ENCODE data around the gene A1CF.

DNA sequence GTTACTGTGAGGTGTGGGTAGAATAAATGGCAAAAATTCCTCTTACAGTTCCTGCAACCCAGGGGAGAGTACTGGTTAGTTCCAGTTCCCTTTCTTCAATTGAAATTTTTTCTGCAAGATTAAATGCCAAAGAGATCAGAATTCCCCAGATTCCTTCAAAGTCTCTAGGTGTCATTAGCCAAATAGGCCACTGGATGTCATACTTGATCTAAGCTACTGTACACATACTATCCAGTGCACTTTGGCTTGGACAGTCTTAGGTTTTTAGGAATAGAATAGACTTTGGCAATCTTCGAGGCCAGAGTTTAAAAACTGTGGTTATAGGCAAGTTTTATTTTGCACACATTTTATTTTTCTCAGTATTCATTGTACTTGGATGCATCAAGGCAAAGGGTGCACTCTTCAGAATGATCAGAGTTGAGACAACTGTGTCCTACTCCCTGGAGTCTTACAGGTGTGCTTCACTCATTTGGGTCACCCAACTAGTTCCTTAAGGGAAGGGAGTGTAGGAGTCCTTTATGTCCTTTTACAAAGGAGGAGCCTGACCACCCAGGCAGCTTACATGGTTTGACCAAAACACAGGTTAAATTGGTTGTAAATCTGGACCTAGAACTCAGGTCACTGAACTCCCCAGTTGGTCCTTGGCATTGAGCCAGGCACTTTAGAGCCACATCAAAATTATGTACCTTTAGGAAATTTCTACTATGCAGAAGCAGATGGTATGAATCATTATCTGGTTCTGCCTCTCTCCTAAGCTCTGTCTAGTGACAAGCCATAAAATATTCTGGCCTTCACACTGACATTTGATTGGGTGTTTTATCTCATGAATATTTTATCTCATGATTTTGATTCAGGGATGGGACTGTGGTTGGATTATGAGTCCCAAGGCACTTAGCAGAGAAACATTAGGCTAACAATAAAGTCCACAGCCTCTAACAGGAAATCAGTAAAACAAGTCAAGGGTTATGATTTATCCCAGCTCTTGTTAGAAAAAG is 96.2 kb downstream of the A1CF start:
- no peak for TF ChIP-seq EZH2phosphoT487 (IDR thresholded peaks at IDR 0.05; ENCODE audit: insufficient read depth, low read depth)
- no peak for TF ChIP-seq EZH2 (IDR thresholded peaks at IDR 0.05; ENCODE audit: insufficient read depth, poor library complexity, severe bottlenecking)

Data from GM23248 (cell line).